GM06990 (cell line): ENCODE measurements around the gene MGMT.

ENCODE experiments used
- DNase-seq: peaks from one replicate; pipeline ENCODE4 v3.0.0-alpha.2; 2011; ENCODE audit not compliant: insufficient read length; ENCODE audit errors: extremely low read depth
- H3K27me3 ChIP-seq: replicated peaks from 2 replicates; pipeline ENCODE4 v1.6.0; 2011; ENCODE audit warnings: low read length; ENCODE audit not compliant: control insufficient read depth, insufficient read depth
- H3K36me3 ChIP-seq: 2 replicates; pipeline ENCODE4 v1.5.1; 2011; ENCODE audit warnings: low read length; ENCODE audit not compliant: control insufficient read depth, insufficient read depth
- H3K4me3 ChIP-seq: replicated peaks from 2 replicates; pipeline ENCODE4 v1.5.1; 2011; ENCODE audit warnings: low read depth, mild to moderate bottlenecking, control low read depth, low read length
- CTCF ChIP-seq: IDR thresholded peaks from 2 replicates; pipeline ENCODE4 v1.5.1; 2011; ENCODE audit warnings: low read length, control low read depth, mild to moderate bottlenecking, inconsistent platforms; ENCODE audit not compliant: insufficient read depth, poor library complexity, severe bottlenecking

MGMT gene

GRCh38 chr10:129774082-129774735 lies 307.2 kb downstream of the MGMT start:
- no peak for DNase-seq
- H3K4me3 ChIP-seq: no peak overlapping the region
- TF ChIP-seq CTCF: no peak
- H3K27me3 ChIP-seq: no peaks in the 10 kb centered on the region
- no peaks in the 10 kb centered on the region for H3K36me3 ChIP-seq

- DNase-seq: no peak
- Histone ChIP-seq H3K36me3 (no peaks in the 10 kb centered on the region), H3K4me3 (no peak overlapping the region), H3K27me3 (no peaks in the 10 kb centered on the region)
- no peak for TF ChIP-seq CTCF
Observed at GRCh38 chr10:129774736-129775401, 307.8 kb downstream of the MGMT start.

- no peak for DNase-seq
- TF ChIP-seq CTCF: no peak
- no peaks in the 10 kb centered on the region for H3K36me3 ChIP-seq
- H3K27me3 ChIP-seq: no peaks in the 10 kb centered on the region
- no peak overlapping the region for H3K4me3 ChIP-seq
Observed at GRCh38 chr10:129775681-129776080, 308.6 kb downstream of the MGMT start.

GRCh38 chr10:129777687-129778086 lies 310.6 kb downstream of the MGMT start:
- TF ChIP-seq CTCF: no peak
- DNase-seq: no peak
- H3K36me3 ChIP-seq: no peaks in the 10 kb centered on the region
- no peak overlapping the region for H3K4me3 ChIP-seq
- no peaks in the 10 kb centered on the region for H3K27me3 ChIP-seq

GRCh38 chr10:129778571-129778970 lies 311.5 kb downstream of the MGMT start:
- no peaks in the 10 kb centered on the region for H3K27me3 ChIP-seq
- no peak for TF ChIP-seq CTCF

More at GRCh38 chr10:129778571-129778970, 311.5 kb downstream of the MGMT start:
- Histone ChIP-seq H3K4me3 (no peak overlapping the region), H3K36me3 (no peaks in the 10 kb centered on the region)
- DNase-seq: no peak
